Colonic mucosa (tissue), 4 donors: ENCODE results near the gene C3orf38. TPM values are rescaled to one million over a fixed set of nuclear protein-coding genes. Genes with fewer than 3 reads are reported as not detected.
A peak's percentile ranks its signal among the peaks of the same experiment; 100 is the strongest.

ENCODE experiments used
- DNase-seq: peaks from one replicate; pipeline ENCODE4 v3.0.0-alpha.2; 2020
- H3K27ac ChIP-seq: fragments of 200-600 bp; one replicate; pipeline ENCODE4 v1.8.0; 2021
- H3K27me3 ChIP-seq: fragments of 200-600 bp; one replicate; pipeline ENCODE4 v1.8.0; 2021
- H3K36me3 ChIP-seq: fragments of 200-600 bp; one replicate; pipeline ENCODE4 v1.8.0; 2021
- H3K4me1 ChIP-seq: fragments of 200-600 bp; one replicate; pipeline ENCODE4 v1.8.0; 2021; ENCODE audit warnings: mild to moderate bottlenecking
- H3K4me3 ChIP-seq: fragments of 200-600 bp; one replicate; pipeline ENCODE4 v1.8.0; 2021
- H3K9ac ChIP-seq, 2 donors: one replicate each; pipeline ENCODE4 v1.7.0; 2013; ENCODE audit warnings: control low read depth in 2 of 2, low read depth in 2 of 2, low read length in 2 of 2
- H3K9me3 ChIP-seq: fragments of 200-600 bp; one replicate; pipeline ENCODE4 v1.8.0; 2021
- intact Hi-C: fragments of 100-400 bp; cut with DNase I; formaldehyde crosslinking; loops from one replicate; pipeline ENCODE4 v1.14.1; 2022
- total RNA-seq, 2 donors: library from RNA; stranded (reverse); fragmentation: NEBNext Ultra II Directional in 1 of 2; extraction: Animal tissue kit (Norgen Biotek cat#: 25700) in 1 of 2; gene quantifications; one replicate each; pipeline ENCODE4 v1.2.1, GENCODE V29; 2021
- TF ChIP-seq, protein P1 (sequence below): fragments of 200-600 bp; IDR thresholded peaks from one replicate; pipeline ENCODE4 v1.8.0; 2022; ENCODE audit warnings: antibody characterized with exemption, mild to moderate bottlenecking
- donor health status: healthy.
- donor health status: DM: no; HTN: no; CAD: no.
- donor health status: DM: no; HTN: no; CAD: no.

The C3orf38 gene
- total RNA-seq, 2 donors from 2014 or later: 19.2 to 24.7 TPM

GRCh38 chr3:88195951-88196434 lies 46.2 kb downstream of the C3orf38 start:
- Histone ChIP-seq H3K27ac (no peak overlapping the region), H3K9ac (no peak overlapping the region), H3K4me1 (no peaks in the 10 kb centered on the region), H3K9me3 (no peaks in the 10 kb centered on the region), H3K4me3 (no peak overlapping the region), H3K27me3 (no peaks in the 10 kb centered on the region), H3K36me3 (no peaks in the 10 kb centered on the region)
- DNase-seq: no peak
- intact Hi-C loops: no loop called here
- TF ChIP-seq, protein P1, sequence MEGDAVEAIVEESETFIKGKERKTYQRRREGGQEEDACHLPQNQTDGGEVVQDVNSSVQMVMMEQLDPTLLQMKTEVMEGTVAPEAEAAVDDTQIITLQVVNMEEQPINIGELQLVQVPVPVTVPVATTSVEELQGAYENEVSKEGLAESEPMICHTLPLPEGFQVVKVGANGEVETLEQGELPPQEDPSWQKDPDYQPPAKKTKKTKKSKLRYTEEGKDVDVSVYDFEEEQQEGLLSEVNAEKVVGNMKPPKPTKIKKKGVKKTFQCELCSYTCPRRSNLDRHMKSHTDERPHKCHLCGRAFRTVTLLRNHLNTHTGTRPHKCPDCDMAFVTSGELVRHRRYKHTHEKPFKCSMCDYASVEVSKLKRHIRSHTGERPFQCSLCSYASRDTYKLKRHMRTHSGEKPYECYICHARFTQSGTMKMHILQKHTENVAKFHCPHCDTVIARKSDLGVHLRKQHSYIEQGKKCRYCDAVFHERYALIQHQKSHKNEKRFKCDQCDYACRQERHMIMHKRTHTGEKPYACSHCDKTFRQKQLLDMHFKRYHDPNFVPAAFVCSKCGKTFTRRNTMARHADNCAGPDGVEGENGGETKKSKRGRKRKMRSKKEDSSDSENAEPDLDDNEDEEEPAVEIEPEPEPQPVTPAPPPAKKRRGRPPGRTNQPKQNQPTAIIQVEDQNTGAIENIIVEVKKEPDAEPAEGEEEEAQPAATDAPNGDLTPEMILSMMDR: no peak

DNA sequence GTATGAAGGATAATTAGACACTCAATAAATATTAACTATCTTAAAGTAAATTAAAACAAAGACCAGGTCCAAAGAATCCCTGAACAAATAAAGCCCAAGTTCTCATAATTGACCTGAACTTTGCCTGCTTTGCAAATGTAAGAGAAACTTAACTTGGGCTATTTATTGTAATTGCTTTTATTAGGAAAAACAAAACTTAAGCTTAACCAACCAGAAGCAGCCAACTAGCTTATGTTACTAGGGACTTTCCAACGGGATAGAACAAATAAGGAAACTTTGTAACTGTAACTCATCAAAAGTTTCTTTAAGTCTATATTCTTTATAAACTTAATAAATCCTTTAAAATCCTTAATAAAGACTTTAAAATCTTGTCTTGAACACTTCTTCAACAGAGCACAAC lies 48.4 kb downstream of the C3orf38 start:
- H3K4me1 ChIP-seq: no peaks in the 10 kb centered on the region
- no peaks in the 10 kb centered on the region for H3K36me3 ChIP-seq
- intact Hi-C loops: no loop called here
- TF ChIP-seq, protein P1: no peak
- no peak overlapping the region for H3K9ac ChIP-seq
- no peaks in the 10 kb centered on the region for H3K27me3 ChIP-seq
- no peak overlapping the region for H3K27ac ChIP-seq
- H3K9me3 ChIP-seq: no peaks in the 10 kb centered on the region
- no peak for DNase-seq
- H3K4me3 ChIP-seq: no peak overlapping the region

DNA sequence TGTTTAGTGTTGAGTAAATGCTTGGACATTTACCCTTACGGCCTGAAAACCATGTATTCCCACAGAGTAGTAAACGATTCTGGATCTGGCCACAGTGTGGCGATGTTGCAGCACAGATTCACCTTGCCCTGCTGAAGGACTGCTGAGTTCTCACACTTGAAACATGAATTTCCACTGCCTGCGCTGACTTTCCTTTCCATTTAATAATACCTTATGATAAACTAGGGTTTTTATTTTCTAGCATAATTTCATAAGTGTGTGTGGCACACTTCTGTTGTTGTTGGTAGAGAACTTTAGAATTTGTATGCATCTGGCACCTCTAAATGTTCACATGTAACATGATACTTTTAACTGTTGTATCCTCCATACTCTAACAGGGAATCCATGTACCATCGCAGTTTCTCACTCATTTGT lies 53.9 kb downstream of the C3orf38 start:
- H3K9me3 ChIP-seq: no peaks in the 10 kb centered on the region
- H3K9ac ChIP-seq: no peak overlapping the region
- DNase-seq: peak; percentile 66
- no peaks in the 10 kb centered on the region for H3K27me3 ChIP-seq
- no peak overlapping the region for H3K4me3 ChIP-seq
- no peaks in the 10 kb centered on the region for H3K36me3 ChIP-seq
- H3K4me1 ChIP-seq: no peaks in the 10 kb centered on the region
- H3K27ac ChIP-seq: no peak overlapping the region
- TF ChIP-seq, protein P1: peak; percentile 80
- intact Hi-C loops: loop anchor here (10.0 kb wide), 1 partner anchor 911 kb away; no protein-coding TSS in a partner anchor

Other genes with a start within 250 kb of the C3orf38 start
- 10 to 100 TPM; 48.6 to 57.7 TPM for gene CGGBP1, start 91.0 kb upstream of the C3orf38 start, total RNA-seq
- gene ZNF654, start 90.7 kb upstream of the C3orf38 start, total RNA-seq: 10 to 100 TPM; 12.1 to 24.5 TPM